Activated CD4-positive, CD25-positive, alpha-beta regulatory T cell treated with anti-CD3 and anti-CD28 coated beads, Interleukin-2, amount 50 U/mL, for 16 hours (primary cell): ENCODE results near the gene PARD3.
"Not testable (repeated sequence)": the region's sequence is repeated elsewhere in the genome, so short reads cannot be mapped to it uniquely, and the experiment has no call there.

Source experiments
- DNase-seq: peaks from one replicate; pipeline ENCODE4 v3.0.0-alpha.2; 2020; ENCODE audit warnings: low read depth, low spot score

The PARD3 gene

GRCh38 chr10:34716234-34716633, 98.9 kb downstream of the PARD3 start:
- DNase-seq, result no peak

GRCh38 chr10:34715511-34716187, 99.4 kb downstream of the PARD3 start:
- no peak for DNase-seq

- DNase-seq, result no peak
These were observed 101.2 kb downstream of the PARD3 start for GRCh38 chr10:34713875-34714274.

GRCh38 chr10:34711500-34711899, 103.6 kb downstream of the PARD3 start:
- no peak for DNase-seq

GRCh38 chr10:34710391-34710751, 104.7 kb downstream of the PARD3 start:
- DNase-seq, result no peak

GRCh38 chr10:34709637-34710390, 105.3 kb downstream of the PARD3 start:
- no peak for DNase-seq

- DNase-seq, result no peak
These were observed 107.4 kb downstream of the PARD3 start for GRCh38 chr10:34707656-34708055.

- DNase-seq, result not testable (repeated sequence)
These were observed 108.1 kb downstream of the PARD3 start for GRCh38 chr10:34706992-34707391.

GRCh38 chr10:34706147-34706546, 108.9 kb downstream of the PARD3 start:
- no peak for DNase-seq

- DNase-seq, result no peak
These were observed 109.5 kb downstream of the PARD3 start for GRCh38 chr10:34705563-34705962.

GRCh38 chr10:34704526-34705184, 110.4 kb downstream of the PARD3 start:
- DNase-seq, result no peak

GRCh38 chr10:34702982-34703381, 112.1 kb downstream of the PARD3 start:
- DNase-seq, result no peak

GRCh38 chr10:34702093-34702937, 112.8 kb downstream of the PARD3 start:
- no peak for DNase-seq

- DNase-seq, result no peak
These were observed 113.9 kb downstream of the PARD3 start for GRCh38 chr10:34701194-34701593.

- not testable (repeated sequence) for DNase-seq
These were observed 114.3 kb downstream of the PARD3 start for GRCh38 chr10:34700752-34701151.

GRCh38 chr10:34699904-34700517, 115.1 kb downstream of the PARD3 start:
- no peak for DNase-seq

- no peak for DNase-seq
These were observed 116.1 kb downstream of the PARD3 start for GRCh38 chr10:34698979-34699378.

- no peak for DNase-seq
These were observed 116.8 kb downstream of the PARD3 start for GRCh38 chr10:34698248-34698831.

GRCh38 chr10:34697351-34698247, 117.5 kb downstream of the PARD3 start:
- DNase-seq, result no peak

- DNase-seq, result no peak
These were observed 118.7 kb downstream of the PARD3 start for GRCh38 chr10:34696423-34696822.
